Measurements from ENCODE around the gene FARSB.
A peak's percentile ranks its signal among the peaks of the same experiment; 100 is the strongest.

Gene FARSB

DNA sequence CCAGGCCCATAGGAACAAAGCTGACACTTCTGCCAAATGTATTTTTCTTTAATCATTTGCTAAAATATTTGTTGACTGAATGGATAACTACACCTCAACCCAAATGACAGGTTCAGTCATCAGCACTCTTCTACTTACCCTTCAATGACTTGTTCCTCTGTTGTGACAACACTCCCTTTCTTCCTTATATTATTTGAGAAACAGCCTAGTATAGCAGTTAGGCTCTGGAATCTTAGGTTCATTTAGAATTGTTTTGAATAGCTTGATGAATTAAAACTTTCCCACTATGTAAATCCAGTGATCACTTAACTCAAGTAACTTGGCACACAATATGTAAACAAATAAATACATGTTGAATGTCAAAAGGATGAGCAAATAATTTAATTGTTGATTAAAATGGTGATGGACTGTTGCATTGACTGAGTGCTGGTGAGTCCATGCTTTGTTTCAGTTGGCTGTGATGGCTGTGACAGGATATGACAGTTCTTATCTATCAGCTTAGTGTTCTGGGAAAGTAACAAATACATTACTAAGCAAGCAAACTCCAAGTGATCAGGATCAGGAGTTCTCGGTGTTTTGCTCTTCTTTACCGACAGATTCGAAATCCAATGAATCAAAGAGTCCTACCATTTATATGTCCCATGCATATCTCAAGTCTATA, 12.7 kb upstream of the FARSB start:
- Histone ChIP-seq H3K9me3 (ENCODE audit: control insufficient read depth, insufficient read depth, low read length) (no peaks in the 10 kb centered on the region), H3F3A (ENCODE audit: control insufficient read depth, insufficient read depth) (no peaks in the 10 kb centered on the region), H3K36me3 (ENCODE audit: control insufficient read depth, low read length) (no peaks in the 10 kb centered on the region), H3K79me2 (ENCODE audit: control insufficient read depth, low read length) (no peaks in the 10 kb centered on the region), H3K4me1 (ENCODE audit: control insufficient read depth, low read length) (no peaks in the 10 kb centered on the region), H3K27me3 (ENCODE audit: control insufficient read depth, low read length) (peaks cover 26% of the 10 kb centered on the region), H3K27ac (ENCODE audit: low read depth, low read length) (no peak overlapping the region), H4K20me1 (ENCODE audit: control insufficient read depth, insufficient read depth, low read depth, low read length) (no peaks in the 10 kb centered on the region), H3K4me3 (ENCODE audit: low read length) (no peak overlapping the region), H3K4me2 (ENCODE audit: low read length) (no peak overlapping the region), H3K9me2 (replicated peaks; ENCODE audit: control insufficient read depth, low read length) (no peaks in the 10 kb centered on the region)
- no peak for TF ChIP-seq EZH2phosphoT487 (IDR thresholded peaks at IDR 0.05; ENCODE audit: borderline replicate concordance, low read length)
- TF ChIP-seq, protein P1, sequence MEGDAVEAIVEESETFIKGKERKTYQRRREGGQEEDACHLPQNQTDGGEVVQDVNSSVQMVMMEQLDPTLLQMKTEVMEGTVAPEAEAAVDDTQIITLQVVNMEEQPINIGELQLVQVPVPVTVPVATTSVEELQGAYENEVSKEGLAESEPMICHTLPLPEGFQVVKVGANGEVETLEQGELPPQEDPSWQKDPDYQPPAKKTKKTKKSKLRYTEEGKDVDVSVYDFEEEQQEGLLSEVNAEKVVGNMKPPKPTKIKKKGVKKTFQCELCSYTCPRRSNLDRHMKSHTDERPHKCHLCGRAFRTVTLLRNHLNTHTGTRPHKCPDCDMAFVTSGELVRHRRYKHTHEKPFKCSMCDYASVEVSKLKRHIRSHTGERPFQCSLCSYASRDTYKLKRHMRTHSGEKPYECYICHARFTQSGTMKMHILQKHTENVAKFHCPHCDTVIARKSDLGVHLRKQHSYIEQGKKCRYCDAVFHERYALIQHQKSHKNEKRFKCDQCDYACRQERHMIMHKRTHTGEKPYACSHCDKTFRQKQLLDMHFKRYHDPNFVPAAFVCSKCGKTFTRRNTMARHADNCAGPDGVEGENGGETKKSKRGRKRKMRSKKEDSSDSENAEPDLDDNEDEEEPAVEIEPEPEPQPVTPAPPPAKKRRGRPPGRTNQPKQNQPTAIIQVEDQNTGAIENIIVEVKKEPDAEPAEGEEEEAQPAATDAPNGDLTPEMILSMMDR (IDR thresholded peaks at IDR 0.05; ENCODE audit: low read depth, low read length, poor library complexity, severe bottlenecking) = no peak

DNA sequence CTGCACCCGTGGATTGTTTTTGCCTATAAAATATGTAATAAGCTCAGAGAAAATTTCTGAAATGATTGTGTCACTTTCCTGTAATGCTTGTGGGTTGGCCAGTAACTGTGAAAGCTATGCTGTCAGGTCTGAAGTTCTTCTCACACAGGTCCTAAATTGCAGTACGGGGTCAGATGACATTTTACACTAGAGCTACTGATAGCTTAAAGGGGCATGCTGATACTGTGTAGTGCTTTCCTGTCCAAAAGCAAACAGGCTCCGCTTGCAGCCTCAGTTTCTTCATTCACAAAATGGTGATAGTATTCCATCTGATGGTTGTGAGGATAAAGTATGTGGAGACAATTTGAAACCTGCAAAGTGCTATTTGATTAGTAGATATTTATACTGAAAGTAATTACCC, 7.6 kb upstream of the FARSB start:
- Histone ChIP-seq H3K36me3 (ENCODE audit: control insufficient read depth, low read length) (no peaks in the 10 kb centered on the region), H3K9me3 (ENCODE audit: control insufficient read depth, insufficient read depth, low read length) (no peaks in the 10 kb centered on the region), H4K20me1 (ENCODE audit: control insufficient read depth, insufficient read depth, low read depth, low read length) (no peaks in the 10 kb centered on the region), H3K27ac (ENCODE audit: low read depth, low read length) (no peak overlapping the region), H3K4me2 (ENCODE audit: low read length) (no peak overlapping the region), H3K4me1 (ENCODE audit: control insufficient read depth, low read length) (no peaks in the 10 kb centered on the region), H3K27me3 (ENCODE audit: control insufficient read depth, low read length) (no peaks in the 10 kb centered on the region), H3F3A (ENCODE audit: control insufficient read depth, insufficient read depth) (no peaks in the 10 kb centered on the region), H3K9me2 (replicated peaks; ENCODE audit: control insufficient read depth, low read length) (no peaks in the 10 kb centered on the region), H3K79me2 (ENCODE audit: control insufficient read depth, low read length) (no peaks in the 10 kb centered on the region), H3K4me3 (ENCODE audit: low read length) (no peak overlapping the region)
- TF ChIP-seq, protein P1 (IDR thresholded peaks at IDR 0.05; ENCODE audit: low read depth, low read length, poor library complexity, severe bottlenecking) = no peak
- TF ChIP-seq EZH2phosphoT487 (IDR thresholded peaks at IDR 0.05; ENCODE audit: borderline replicate concordance, low read length) = no peak

DNA sequence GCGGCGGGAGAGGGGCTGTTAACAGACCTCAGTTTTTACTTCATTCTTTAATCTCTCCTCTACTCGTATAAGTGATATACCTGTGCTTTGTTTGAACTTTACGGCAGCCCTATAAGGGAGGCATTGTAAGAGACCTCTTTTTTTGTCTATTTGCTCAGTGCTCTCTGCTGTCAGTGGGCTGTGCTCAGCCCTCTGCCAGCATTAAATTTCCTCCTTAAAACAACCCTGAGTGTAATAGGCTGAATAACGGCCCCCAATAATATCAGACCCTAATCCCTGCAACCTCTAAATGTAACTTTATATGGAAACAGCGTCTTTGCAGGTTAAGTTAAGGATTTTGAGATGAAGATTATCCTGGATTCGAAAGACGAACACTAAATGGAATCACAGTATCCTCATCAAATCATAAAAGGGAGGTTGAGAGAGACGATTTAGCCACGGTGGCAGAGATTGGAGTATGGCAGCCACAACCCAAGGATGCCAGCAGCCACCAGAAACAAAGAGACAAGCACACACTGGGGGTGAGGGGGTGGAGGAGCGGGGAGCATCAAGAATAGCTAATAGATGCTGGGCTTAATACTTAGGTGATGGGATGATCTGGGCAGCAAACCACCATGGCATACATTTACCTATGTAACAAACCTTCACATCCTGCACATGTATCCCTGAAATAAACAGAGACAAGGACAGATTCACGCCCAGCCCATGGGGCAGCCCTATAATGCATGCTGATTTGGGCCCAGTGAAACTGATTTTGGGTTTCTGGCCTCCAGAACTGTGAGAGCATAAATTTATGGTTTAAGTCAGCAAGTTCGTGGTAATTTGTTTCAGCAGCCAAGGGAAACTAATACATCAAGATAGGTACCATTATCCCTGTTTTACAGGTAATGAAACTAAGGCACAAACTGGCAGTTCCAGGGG, 894 bp upstream of the FARSB start:
- Histone ChIP-seq H3K4me3 (ENCODE audit: low read length) (peak overlapping the region; percentile 98), H3K79me2 (ENCODE audit: control insufficient read depth, low read length) (peaks cover 53% of the 10 kb centered on the region), H3K27me3 (ENCODE audit: control insufficient read depth, low read length) (no peaks in the 10 kb centered on the region), H3F3A (ENCODE audit: control insufficient read depth, insufficient read depth) (no peaks in the 10 kb centered on the region), H3K36me3 (ENCODE audit: control insufficient read depth, low read length) (peaks cover 30% of the 10 kb centered on the region), H3K4me1 (ENCODE audit: control insufficient read depth, low read length) (peaks cover 37% of the 10 kb centered on the region), H3K9me3 (ENCODE audit: control insufficient read depth, insufficient read depth, low read length) (no peaks in the 10 kb centered on the region), H3K27ac (ENCODE audit: low read depth, low read length) (0 out of 2 replicates have a peak overlapping the region, but pooled peaks have one; percentile 5), H3K4me2 (ENCODE audit: low read length) (peak overlapping the region; percentile 78), H4K20me1 (ENCODE audit: control insufficient read depth, insufficient read depth, low read depth, low read length) (peaks cover under 1% of the 10 kb centered on the region; the same call in 1 of the 2 replicates), H3K9me2 (replicated peaks; ENCODE audit: control insufficient read depth, low read length) (no peaks in the 10 kb centered on the region)
- TF ChIP-seq EZH2phosphoT487 (IDR thresholded peaks at IDR 0.05; ENCODE audit: borderline replicate concordance, low read length) = no peak
- TF ChIP-seq, protein P1 (IDR thresholded peaks at IDR 0.05; ENCODE audit: low read depth, low read length, poor library complexity, severe bottlenecking) = no peak

Measured in DOHH2 (cell line).